Activated naive CD4-positive, alpha-beta T cell treated with anti-CD3 and anti-CD28 coated beads, Interleukin-2, amount 50 U/mL, for 72 hours (primary cell): Measurements from ENCODE around the gene TMEM91. TPM values are rescaled to one million over a fixed set of nuclear protein-coding genes. Genes with fewer than 3 reads are reported as not detected.
A peak's percentile ranks its signal among the peaks of the same experiment; 100 is the strongest.
"Not testable (repeated sequence)": the region's sequence is repeated elsewhere in the genome, so short reads cannot be mapped to it uniquely, and the experiment has no call there.

Experiments
- ATAC-seq, 2 donors: fragments of 150-1000 bp; cut with Tn5 transposase; 2 replicates each; pipeline ENCODE4 v1.10.0; 2021; ENCODE audit warnings: mild to moderate bottlenecking in 2 of 2, moderate library complexity in 2 of 2
- DNase-seq, 2 donors: peaks; one replicate each; pipeline ENCODE4 v3.0.0; 2021 to 2022; ENCODE audit warnings: low spot score in 2 of 2
- H3K27ac Mint-ChIP-seq, 2 donors: one replicate each; pipeline ENCODE4 v1.8.0; 2022; ENCODE audit warnings: mild to moderate bottlenecking in 2 of 2, mixed read lengths in 2 of 2
- H3K36me3 Mint-ChIP-seq, 2 donors: one replicate each; pipeline ENCODE4 v1.8.0; 2022; ENCODE audit warnings: mixed read lengths in 2 of 2
- H3K9me3 Mint-ChIP-seq, 2 donors: one replicate each; pipeline ENCODE4 v1.8.0; 2022; ENCODE audit warnings: mixed read lengths in 2 of 2
- total RNA-seq, 2 donors: library from RNA; stranded (reverse); gene quantifications; one replicate each; pipeline ENCODE4 v1.2.3, GENCODE V29; 2022

The TMEM91 gene
- total RNA-seq, 2 donors from 2014 or later, result 8.2 to 11.0 TPM

DNA sequence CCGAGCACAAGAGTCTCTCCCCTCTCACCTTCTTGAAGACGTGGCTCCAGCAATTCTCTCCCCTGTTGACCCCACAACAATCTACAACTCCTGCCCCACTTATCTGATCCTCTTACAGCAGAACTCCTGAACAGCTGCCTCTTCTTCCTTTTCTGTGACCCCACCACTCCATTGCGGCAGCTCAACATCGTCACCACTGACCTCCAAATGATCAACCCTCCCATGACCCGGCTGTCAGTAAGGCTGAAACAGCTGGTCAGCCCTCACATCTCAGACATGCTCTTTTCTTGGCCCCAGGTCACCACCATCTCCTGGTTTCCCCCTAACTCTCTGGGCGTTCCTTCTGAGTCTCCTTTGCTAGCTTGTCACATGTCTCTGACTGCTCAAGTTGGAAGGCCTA is 19.0 kb downstream of the TMEM91 start:
- no peak for ATAC-seq
- DNase-seq, result no peak
- Mint-ChIP-seq H3K36me3 (peaks cover 9 to 20% of the 10 kb centered on the region in 2 donors), H3K27ac (peak overlapping the region; percentile 87 to 100), H3K9me3 (no peaks in the 10 kb centered on the region)

DNA sequence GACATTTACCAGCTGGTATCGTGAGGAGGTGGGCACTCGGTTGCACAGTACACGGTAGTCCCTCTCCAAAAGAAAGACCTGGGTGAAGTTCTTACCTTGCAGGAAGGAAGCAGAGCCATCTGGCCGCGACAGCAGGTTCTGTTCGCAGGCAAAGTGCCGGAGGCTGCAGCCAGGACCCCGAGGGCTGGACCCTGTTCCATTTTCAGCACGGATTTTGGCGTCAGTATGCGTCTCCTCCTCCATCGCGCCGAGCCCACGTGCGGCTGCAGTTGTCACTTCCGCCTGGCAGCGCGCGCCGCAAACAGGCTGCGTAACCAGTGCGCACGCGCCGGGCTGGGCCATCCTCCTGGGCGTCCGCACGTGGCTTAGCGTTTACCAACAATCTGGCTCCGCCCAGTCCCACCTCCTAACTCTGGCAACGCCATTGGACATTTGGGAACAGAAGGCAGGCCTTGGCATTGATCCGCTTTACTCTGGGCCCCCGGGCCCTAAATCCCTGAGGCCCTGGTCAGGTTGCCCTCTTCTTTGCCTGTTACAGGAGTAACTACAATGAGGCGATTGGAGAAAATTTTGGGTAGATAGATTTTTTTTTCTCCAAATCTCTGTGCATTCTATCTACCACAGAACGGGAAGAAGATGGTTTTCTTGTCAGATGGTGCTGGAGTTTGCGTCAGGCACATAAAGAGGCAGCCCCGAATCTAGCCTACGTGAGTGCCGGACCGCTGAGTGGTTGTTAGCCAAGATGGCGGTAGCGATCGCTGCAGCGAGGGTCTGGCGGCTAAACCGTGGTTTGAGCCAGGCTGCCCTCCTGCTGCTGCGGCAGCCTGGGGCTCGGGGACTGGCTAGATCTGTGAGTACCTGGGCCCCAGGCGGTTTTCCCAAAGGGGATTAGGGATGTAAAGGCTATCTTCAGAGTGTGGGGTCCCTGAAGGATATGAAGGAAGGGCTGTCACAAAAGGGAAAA is 21.0 kb downstream of the TMEM91 start, which contains the start of the genes BCKDHA and EXOSC5:
TSS of gene BCKDHA (plus strand) at position 733 of the 964 bp plus-strand sequence. CDS start at position 743, 10 bp downstream.
TSS of gene EXOSC5 (minus strand) at position 274 of the 964 bp plus-strand sequence. CDS start at position 243, 31 bp downstream.
- H3K9me3 Mint-ChIP-seq, result no peaks in the 10 kb centered on the region
- ATAC-seq (peak; percentile 97 to 99), DNase-seq (peak; percentile 97 to 99)
- peaks cover 9 to 20% of the 10 kb centered on the region in 2 donors for H3K36me3 Mint-ChIP-seq
- peak within 1 kb of the TSS; percentile 100 for H3K27ac Mint-ChIP-seq

- no peak for ATAC-seq
- no peak for DNase-seq
- no peaks in the 10 kb centered on the region for H3K9me3 Mint-ChIP-seq
- peaks cover 9 to 20% of the 10 kb centered on the region in 2 donors for H3K36me3 Mint-ChIP-seq
- peak overlapping the region; percentile 100 for H3K27ac Mint-ChIP-seq
Observed at GRCh38 chr19:41398050-41398418, 21.7 kb downstream of the TMEM91 start.

DNA sequence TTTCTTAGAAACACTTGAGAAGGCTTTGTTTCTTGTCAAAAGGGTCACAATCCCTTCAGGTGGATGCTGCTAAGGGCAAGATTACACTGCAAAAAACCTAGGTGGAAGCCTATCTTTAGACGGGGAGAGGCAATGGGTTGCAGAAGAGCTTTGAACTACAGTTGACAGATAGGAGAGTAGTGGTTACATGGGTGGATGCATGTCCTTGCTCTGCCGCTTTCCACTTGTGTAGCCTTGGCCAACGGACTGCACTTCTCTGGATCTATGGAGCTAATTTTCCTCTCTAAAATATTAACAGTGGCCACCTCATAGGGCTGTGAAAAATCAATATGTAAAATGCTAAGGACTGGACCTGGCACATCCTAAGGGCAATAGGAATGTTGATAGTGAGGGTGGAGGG is 22.3 kb downstream of the TMEM91 start:
- DNase-seq (no peak), ATAC-seq (no peak)
- peak overlapping the region; percentile 5 to 100 for H3K27ac Mint-ChIP-seq
- H3K36me3 Mint-ChIP-seq, result peaks cover 9 to 20% of the 10 kb centered on the region in 2 donors
- H3K9me3 Mint-ChIP-seq, result no peaks in the 10 kb centered on the region

DNA sequence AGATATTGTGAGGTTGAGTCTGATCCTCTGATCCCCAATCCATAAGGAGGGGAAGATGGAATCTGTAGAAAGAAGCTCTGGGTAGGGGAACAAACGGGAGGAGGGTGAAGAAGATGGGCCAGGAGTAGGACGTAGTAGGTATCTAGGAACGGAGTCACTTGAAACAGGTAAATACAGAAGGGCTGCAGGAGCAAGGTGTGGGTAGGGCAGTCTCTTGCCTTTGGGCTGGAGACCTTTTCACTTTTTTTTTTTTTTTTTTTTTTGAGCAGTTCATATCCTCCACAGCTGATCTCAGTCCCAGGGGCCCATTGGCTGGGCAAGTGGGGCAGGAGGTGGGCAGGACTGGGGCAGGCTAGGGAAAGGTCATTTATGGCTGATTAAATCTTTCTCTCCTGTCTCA is 22.8 kb downstream of the TMEM91 start:
- DNase-seq (no peak), ATAC-seq (no peak)
- Mint-ChIP-seq H3K36me3 (peaks cover 9 to 20% of the 10 kb centered on the region in 2 donors), H3K27ac (peak overlapping the region; percentile 16 to 100), H3K9me3 (no peaks in the 10 kb centered on the region)

DNA sequence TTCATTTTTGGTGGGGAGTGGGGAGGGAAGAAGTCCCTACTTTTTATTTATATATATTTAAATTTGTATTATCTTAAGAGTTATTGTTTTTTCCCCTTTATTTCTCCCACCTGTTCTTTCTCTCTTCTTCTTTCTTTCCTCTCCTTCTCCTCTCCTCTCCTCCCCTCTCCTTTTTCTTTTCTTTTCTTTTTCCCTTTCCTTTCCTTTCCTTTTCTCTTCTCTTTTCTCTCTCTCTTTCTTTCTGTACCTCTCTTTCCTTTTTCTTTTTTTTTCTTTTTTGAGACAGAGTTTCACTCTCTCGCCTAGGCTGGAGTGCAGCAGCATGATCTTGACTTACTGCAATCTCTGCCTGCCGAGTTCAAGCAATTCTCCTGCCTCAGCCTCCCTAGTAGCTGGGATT is 23.2 kb downstream of the TMEM91 start:
- ATAC-seq (no peak), DNase-seq (no peak)
- Mint-ChIP-seq H3K9me3 (no peaks in the 10 kb centered on the region), H3K36me3 (peaks cover 9 to 20% of the 10 kb centered on the region in 2 donors), H3K27ac (peak overlapping the region in 1 of 2 donors; percentile 57)

GRCh38 chr19:41401483-41401882 is 25.1 kb downstream of the TMEM91 start:
- ATAC-seq (no peak), DNase-seq (no peak)
- H3K27ac Mint-ChIP-seq, result no peak overlapping the region
- H3K36me3 Mint-ChIP-seq, result peaks cover 9 to 13% of the 10 kb centered on the region in 2 donors
- no peaks in the 10 kb centered on the region for H3K9me3 Mint-ChIP-seq

DNA sequence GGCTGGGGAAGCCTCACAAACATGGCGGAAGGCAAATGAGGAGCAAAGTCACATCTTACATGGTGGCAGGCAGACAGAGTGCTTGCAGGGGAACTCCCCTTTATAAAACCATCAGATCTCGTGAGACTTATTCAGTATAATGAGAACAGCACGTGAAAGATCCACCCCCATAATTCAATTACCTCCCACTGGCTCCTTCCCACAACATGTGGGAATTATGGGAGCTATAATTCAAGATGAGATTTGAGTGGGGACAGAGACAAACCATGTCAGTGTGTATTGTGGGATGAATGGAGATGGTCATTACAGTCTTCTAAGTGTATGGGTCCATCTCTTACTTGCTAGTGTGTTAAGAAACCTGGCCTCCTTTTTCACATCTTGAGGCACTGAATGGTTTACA is 25.7 kb downstream of the TMEM91 start:
- no peak overlapping the region for H3K27ac Mint-ChIP-seq
- no peak for ATAC-seq
- H3K9me3 Mint-ChIP-seq, result no peaks in the 10 kb centered on the region
- H3K36me3 Mint-ChIP-seq, result peaks cover 9 to 11% of the 10 kb centered on the region in 2 donors
- no peak for DNase-seq

DNA sequence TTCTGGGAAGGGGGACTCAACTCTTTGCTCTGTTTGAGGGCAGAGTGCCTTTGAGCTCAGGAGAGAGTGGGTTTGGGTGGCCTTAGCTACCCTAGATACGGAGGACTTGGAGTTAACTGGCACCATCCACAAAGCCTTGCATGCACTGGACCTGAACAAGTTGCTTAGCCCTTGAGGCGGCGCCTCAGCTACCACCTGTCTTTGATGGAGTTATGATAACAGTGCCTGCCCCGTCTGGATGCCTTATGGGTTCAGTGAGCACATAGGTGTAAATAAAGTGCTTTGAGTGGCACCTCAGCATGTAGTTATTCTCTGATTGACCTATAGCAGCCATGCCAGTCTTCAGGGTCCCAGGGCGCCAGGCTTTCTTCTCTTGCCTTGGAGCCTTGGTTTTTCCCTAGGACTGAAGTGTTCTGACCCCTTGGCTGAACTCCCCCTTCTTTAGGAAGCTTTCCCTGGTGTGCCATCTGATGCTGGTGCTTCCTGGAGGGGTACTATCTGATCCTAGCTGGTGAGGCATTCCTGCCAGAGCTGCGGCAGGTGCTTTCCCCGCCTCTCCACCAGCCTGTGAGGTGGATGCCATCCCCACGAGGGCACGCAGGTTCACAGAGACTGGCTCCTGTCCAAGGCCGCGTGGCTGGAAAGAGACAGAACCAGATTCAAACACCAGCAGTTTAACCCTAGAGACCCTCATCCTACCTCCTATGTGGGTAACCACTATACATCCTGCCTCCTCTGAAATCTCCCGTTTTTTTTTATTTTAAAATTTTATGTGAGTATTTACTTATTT is 27.0 kb downstream of the TMEM91 start:
- Mint-ChIP-seq H3K9me3 (no peaks in the 10 kb centered on the region), H3K27ac (peak overlapping the region in 1 of 2 donors; percentile 55), H3K36me3 (no peaks in the 10 kb centered on the region)
- DNase-seq (no peak), ATAC-seq (no peak)

DNA sequence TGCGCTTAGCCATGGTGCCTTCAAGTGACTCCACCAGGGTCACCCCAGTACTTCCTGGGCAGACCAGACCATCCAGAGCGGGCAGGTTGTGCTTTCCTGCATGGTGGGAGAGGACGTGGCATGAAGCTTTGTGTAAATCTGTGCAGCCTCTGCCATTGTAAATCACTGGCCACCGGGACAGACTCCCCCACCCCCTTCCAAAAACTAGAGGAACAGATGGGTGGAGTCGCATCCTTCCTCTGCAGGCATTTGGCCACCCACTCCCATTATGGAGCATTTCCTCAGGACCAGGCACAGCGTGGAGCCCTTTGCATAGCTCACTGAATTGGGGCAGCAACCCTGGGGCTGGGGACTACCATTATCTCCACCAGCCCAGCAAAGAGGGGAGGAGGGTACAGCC is 29.4 kb downstream of the TMEM91 start:
- no peak for ATAC-seq
- H3K9me3 Mint-ChIP-seq, result no peaks in the 10 kb centered on the region
- no peak for DNase-seq
- no peaks in the 10 kb centered on the region for H3K36me3 Mint-ChIP-seq
- no peak overlapping the region for H3K27ac Mint-ChIP-seq

DNA sequence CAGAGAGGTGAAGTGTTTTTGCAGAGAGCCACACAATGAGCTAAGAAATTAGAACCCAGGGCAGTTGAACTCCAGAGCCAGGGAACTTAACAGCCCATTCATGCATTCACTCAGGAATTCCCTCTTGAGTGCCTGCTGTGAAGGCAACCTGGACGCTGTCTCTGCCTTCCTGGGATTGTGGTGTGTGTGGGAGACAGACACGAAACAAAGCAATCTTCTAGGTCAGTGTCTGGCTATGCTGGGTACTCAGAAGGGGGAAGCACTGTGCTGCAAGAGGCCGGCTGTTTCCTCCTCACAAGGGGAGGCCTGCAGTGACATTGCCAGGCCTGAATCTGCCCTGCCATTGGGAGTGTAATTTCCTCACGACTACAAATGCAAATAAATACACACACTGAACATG is 30.9 kb downstream of the TMEM91 start:
- ATAC-seq (no peak), DNase-seq (no peak)
- H3K9me3 Mint-ChIP-seq, result no peaks in the 10 kb centered on the region
- no peaks in the 10 kb centered on the region for H3K36me3 Mint-ChIP-seq
- no peak overlapping the region for H3K27ac Mint-ChIP-seq

DNA sequence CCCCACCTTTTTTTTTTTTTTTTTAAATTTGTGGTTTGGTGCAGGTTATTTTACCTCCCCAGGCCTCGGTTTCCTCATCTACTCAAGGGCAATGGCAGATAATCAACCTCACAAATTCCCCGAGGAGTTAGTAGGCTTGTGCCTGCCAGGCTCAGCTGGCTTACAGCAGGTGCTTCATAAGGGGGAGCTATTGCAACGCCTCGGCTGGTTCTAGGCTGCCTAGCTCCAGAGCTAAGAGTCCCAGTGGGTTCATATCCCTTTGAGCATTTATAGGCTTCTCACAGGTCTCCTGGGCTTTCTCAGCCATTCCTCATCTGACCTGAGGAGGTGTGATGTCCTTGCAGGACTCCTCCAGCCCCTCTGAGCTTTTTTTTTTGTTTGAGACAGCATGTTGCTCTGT is 31.9 kb downstream of the TMEM91 start:
- Mint-ChIP-seq H3K36me3 (no peaks in the 10 kb centered on the region), H3K27ac (no peak overlapping the region), H3K9me3 (no peaks in the 10 kb centered on the region)
- DNase-seq, result no peak
- no peak for ATAC-seq

- not testable (repeated sequence) for H3K36me3 Mint-ChIP-seq, H3K9me3 Mint-ChIP-seq, ATAC-seq, DNase-seq
- H3K27ac Mint-ChIP-seq, result peak overlapping the region in 1 of 2 donors; percentile 76
Observed at GRCh38 chr19:41408846-41409245, 32.5 kb downstream of the TMEM91 start.

GRCh38 chr19:41409288-41409687 is 33.0 kb downstream of the TMEM91 start:
- ATAC-seq, result no peak
- no peaks in the 10 kb centered on the region for H3K9me3 Mint-ChIP-seq
- peaks cover 1 to 7% of the 10 kb centered on the region in 2 donors for H3K36me3 Mint-ChIP-seq
- H3K27ac Mint-ChIP-seq, result peak overlapping the region in 1 of 2 donors; percentile 76
- DNase-seq, result no peak

GRCh38 chr19:41410336-41411054 is 34.2 kb downstream of the TMEM91 start:
- Mint-ChIP-seq H3K36me3 (peaks cover 4 to 8% of the 10 kb centered on the region in 2 donors), H3K27ac (peak overlapping the region in 1 of 2 donors; percentile 84), H3K9me3 (no peaks in the 10 kb centered on the region)

More at GRCh38 chr19:41410336-41411054, 34.2 kb downstream of the TMEM91 start:
- ATAC-seq, result no peak
- DNase-seq, result no peak
